Breast epithelium (tissue), 3 donors: ENCODE data around the gene CIB2.

Experiments
- POLR2A ChIP-seq: fragments of 450-650 bp; IDR thresholded peaks from one replicate; pipeline ENCODE4 v1.6.1; 2016; ENCODE audit warnings: antibody characterized with exemption, mild to moderate bottlenecking, moderate library complexity
- TF ChIP-seq, protein P1 (sequence below), 3 donors: fragments of 450-650 bp; IDR thresholded peaks; one replicate each; pipeline ENCODE4 v1.5.1; 2016 to 2017; ENCODE audit warnings: antibody characterized with exemption in 3 of 3, mild to moderate bottlenecking in 3 of 3, moderate library complexity in 3 of 3

DNA sequence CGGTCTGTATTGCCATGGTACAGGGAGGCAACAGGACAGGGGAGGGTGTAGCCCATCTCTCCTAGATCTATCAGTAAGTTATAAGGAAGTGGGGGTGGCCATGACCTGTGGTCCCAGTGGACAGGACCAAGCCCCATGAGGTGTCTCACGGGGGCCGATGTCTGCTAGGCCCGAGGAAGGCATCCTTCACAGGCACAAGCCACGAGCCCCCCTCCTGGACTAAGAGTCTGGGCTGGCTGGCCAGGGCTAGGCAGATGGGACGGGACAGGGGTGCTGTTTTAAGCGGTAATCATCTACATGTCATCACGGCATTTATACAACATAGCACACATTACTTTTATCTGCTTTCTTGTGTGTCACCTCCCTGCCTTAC is 51.2 kb downstream of the CIB2 start:
- TF ChIP-seq, protein P1, sequence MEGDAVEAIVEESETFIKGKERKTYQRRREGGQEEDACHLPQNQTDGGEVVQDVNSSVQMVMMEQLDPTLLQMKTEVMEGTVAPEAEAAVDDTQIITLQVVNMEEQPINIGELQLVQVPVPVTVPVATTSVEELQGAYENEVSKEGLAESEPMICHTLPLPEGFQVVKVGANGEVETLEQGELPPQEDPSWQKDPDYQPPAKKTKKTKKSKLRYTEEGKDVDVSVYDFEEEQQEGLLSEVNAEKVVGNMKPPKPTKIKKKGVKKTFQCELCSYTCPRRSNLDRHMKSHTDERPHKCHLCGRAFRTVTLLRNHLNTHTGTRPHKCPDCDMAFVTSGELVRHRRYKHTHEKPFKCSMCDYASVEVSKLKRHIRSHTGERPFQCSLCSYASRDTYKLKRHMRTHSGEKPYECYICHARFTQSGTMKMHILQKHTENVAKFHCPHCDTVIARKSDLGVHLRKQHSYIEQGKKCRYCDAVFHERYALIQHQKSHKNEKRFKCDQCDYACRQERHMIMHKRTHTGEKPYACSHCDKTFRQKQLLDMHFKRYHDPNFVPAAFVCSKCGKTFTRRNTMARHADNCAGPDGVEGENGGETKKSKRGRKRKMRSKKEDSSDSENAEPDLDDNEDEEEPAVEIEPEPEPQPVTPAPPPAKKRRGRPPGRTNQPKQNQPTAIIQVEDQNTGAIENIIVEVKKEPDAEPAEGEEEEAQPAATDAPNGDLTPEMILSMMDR (IDR thresholded peaks at IDR 0.05), result no peak
- no peak for TF ChIP-seq POLR2A
